NB4 (cell line): ENCODE measurements around the gene OTOF.

Experiments
- MYC ChIP-seq: IDR thresholded peaks from 2 replicates; pipeline ENCODE4 v1.6.1; 2011; ENCODE audit warnings: low read depth, low read length
- POLR2A ChIP-seq: IDR thresholded peaks from 2 replicates; pipeline ENCODE4 v1.6.1; 2011; ENCODE audit warnings: mild to moderate bottlenecking; ENCODE audit not compliant: insufficient read length; ENCODE audit errors: extremely low read depth
- TF ChIP-seq, protein P1 (sequence below): IDR thresholded peaks from one replicate; pipeline ENCODE4 v1.5.1; 2012; ENCODE audit warnings: low read depth, low read length
- TF ChIP-seq, protein P2 (sequence below): IDR thresholded peaks from 2 replicates; pipeline ENCODE4 v1.6.1; 2011; ENCODE audit warnings: low read depth, low read length

DNA sequence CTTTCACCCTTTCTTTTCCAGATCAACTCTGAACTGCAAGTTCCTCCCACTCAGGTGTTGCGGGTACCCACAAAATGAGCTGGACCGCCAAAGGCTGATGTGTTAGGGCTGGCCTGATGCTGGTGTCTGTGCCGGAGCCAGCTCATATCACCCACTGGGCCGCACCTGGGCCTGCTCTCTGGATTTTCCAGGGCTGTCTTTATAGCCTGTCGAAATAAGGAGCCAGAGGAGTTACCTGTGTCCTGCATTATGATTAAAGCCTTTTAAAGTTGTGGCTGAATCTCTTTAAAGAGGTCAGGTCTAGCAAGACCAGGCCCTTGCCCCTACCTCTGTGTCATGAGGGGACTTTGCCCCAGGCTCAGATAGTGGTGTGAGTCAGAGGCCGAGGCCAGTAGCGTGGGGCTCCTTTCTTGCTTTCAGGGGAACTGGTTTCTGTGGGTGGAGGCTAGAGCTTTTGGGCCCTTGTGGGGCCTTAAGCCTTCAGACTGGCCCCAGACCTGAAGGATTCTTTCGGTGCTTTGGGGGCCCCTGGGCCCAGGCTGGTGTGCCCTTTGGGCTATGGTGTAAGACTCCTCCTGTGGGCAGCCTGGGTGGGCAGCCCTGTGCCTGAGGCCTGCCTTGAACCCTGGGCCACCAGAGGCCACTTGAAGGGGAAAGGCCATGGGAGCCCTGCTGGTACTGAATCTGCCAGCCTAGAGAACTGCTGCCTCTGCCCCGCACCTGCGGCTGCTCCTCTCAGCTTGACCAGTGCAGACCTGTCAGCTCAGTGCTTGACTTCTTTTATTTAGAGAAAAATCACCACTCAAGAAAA is 21.3 kb downstream of the OTOF start:
- TF ChIP-seq POLR2A (no peak), MYC (no peak)
- TF ChIP-seq, protein P1, sequence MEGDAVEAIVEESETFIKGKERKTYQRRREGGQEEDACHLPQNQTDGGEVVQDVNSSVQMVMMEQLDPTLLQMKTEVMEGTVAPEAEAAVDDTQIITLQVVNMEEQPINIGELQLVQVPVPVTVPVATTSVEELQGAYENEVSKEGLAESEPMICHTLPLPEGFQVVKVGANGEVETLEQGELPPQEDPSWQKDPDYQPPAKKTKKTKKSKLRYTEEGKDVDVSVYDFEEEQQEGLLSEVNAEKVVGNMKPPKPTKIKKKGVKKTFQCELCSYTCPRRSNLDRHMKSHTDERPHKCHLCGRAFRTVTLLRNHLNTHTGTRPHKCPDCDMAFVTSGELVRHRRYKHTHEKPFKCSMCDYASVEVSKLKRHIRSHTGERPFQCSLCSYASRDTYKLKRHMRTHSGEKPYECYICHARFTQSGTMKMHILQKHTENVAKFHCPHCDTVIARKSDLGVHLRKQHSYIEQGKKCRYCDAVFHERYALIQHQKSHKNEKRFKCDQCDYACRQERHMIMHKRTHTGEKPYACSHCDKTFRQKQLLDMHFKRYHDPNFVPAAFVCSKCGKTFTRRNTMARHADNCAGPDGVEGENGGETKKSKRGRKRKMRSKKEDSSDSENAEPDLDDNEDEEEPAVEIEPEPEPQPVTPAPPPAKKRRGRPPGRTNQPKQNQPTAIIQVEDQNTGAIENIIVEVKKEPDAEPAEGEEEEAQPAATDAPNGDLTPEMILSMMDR: no peak
- TF ChIP-seq, protein P2, sequence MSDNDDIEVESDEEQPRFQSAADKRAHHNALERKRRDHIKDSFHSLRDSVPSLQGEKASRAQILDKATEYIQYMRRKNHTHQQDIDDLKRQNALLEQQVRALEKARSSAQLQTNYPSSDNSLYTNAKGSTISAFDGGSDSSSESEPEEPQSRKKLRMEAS: no peak
